ENCODE data around the gene DDX24.

DDX24 gene

DNA sequence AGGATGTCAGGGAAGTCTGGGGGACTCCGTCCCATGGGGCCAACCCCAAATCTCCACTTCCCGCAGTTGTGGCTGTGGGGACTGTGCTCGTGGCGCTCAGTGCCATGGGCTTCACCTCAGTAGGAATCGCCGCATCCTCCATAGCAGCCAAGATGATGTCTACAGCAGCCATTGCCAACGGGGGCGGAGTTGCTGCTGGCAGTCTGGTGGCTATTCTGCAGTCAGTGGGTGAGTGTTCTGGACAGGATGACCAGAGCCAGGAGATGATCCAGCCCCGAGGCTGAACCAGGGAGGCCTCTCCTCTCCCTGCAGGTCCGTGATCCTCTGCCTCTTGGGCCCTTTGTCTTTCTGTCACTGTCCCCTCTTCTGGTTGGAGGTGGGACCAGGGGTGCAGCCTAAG, 20.7 kb upstream of the DDX24 start:
- no peak overlapping the region for H3K4me3 ChIP-seq (ENCODE audit: low read depth, low read length)
- TF ChIP-seq, protein P1, sequence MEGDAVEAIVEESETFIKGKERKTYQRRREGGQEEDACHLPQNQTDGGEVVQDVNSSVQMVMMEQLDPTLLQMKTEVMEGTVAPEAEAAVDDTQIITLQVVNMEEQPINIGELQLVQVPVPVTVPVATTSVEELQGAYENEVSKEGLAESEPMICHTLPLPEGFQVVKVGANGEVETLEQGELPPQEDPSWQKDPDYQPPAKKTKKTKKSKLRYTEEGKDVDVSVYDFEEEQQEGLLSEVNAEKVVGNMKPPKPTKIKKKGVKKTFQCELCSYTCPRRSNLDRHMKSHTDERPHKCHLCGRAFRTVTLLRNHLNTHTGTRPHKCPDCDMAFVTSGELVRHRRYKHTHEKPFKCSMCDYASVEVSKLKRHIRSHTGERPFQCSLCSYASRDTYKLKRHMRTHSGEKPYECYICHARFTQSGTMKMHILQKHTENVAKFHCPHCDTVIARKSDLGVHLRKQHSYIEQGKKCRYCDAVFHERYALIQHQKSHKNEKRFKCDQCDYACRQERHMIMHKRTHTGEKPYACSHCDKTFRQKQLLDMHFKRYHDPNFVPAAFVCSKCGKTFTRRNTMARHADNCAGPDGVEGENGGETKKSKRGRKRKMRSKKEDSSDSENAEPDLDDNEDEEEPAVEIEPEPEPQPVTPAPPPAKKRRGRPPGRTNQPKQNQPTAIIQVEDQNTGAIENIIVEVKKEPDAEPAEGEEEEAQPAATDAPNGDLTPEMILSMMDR (IDR thresholded peaks at IDR 0.05; ENCODE audit: low read depth, low read length, missing control alignments): no peak
- in situ Hi-C loops (cut with HindIII; ENCODE audit: low sequenced_read_pairs): no loop called here
- DNase-seq (ENCODE audit: low read depth): no peak

DNA sequence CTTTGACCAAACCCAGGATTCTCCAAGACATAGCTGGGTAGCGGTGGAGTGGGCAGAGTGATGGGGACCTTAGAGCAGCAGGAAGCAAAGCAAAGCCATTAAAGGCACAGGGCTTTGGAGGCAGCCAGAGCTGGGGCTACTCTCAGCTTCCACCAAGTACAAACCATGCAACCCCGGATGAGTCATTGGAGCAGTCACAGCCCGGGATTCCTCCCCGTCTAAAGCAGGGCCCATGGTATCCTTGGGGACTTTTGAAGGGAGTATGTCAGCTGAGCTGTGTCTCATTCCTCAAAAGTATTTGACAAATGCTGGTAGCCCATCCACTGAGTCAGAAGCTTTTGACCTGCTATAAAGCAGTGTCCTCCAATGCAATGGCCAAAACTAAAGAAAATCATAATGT, 19.8 kb upstream of the DDX24 start:
- TF ChIP-seq, protein P1 (IDR thresholded peaks at IDR 0.05; ENCODE audit: low read depth, low read length, missing control alignments): no peak
- in situ Hi-C loops (cut with HindIII; ENCODE audit: low sequenced_read_pairs): no loop called here
- no peak for DNase-seq (ENCODE audit: low read depth)
- no peak overlapping the region for H3K4me3 ChIP-seq (ENCODE audit: low read depth, low read length)

DNA sequence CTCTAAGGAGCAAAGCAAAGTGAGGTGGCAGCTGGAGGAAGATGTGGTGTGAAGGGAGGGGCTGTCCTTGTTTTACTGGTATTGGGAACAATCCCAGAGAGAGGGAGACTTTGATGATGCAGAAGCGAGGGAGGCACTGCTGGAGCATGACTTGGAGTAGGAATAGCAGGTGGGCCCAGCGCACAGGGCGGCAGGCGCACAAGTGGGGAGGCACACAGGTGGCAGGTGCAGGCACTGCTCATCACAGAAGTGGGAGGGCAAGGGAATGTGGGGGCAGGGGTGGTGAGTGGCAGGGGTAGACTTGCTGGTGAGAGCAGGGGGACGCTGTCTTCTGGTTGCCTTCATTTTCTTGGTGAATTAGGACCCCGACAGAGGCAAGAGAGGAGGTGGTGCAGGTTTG, 18.0 kb upstream of the DDX24 start:
- in situ Hi-C loops (cut with HindIII; ENCODE audit: low sequenced_read_pairs): no loop called here

DNA sequence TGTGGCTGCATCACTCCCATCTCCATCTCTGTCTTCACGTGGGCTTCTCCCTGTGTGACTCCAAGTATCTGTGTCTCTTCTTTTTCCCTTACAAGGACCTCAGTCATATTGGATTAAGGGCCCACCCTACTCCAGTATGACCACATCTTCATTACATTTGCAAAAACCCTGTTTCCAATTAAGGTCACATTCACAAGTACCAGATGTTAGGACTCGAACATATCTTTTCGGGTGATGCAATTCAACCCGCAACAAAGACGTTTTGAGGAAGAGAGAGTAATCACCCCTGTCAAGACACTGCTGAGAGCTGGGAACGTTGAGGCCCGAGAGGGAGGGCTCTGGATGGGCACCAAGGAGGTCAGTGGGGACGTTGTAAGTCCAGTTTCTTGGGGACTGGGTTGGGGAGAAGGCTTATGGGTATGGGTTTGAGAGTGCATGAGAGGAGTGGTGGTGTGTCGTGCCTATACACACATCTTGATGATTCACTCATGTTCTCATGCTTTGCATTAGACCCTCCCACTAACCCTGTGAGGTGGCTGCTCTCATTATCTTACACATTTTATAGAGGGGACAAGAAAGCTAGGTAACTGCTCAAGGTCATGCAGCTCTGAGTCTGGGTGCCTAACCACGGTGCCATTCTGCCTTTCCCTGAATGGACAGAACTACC, 17.5 kb upstream of the DDX24 start:
- TF ChIP-seq, protein P1 (IDR thresholded peaks at IDR 0.05; ENCODE audit: low read depth, low read length, missing control alignments): no peak
- H3K4me3 ChIP-seq (ENCODE audit: low read depth, low read length): no peak overlapping the region
- in situ Hi-C loops (cut with HindIII; ENCODE audit: low sequenced_read_pairs): no loop called here
- no peak for DNase-seq (ENCODE audit: low read depth)

More for the DNA sequence above, 18.0 kb upstream of the DDX24 start:
- no peak overlapping the region for H3K4me3 ChIP-seq (ENCODE audit: low read depth, low read length)
- DNase-seq (ENCODE audit: low read depth): no peak
- TF ChIP-seq, protein P1 (IDR thresholded peaks at IDR 0.05; ENCODE audit: low read depth, low read length, missing control alignments): no peak

DNA sequence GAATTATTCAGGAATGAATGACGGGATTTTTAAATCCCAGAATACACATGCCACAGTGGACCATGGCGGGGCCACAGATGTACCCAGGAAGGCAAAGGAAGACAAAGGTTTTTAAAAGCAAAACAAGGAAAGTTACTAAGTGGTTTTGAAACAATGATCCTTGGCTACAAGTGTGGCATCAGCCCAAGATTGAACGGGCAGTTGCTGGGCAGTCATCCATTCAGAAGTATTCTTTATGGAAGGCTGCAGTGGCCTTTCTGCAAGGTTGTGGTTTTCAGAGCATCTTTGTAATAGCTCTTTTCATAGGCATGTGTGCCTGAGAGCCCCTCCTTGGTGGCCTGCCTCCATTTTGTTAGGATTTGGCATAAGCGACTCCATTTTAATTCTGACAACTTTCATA, 16.1 kb upstream of the DDX24 start:
- in situ Hi-C loops (cut with HindIII; ENCODE audit: low sequenced_read_pairs): no loop called here
- no peak overlapping the region for H3K4me3 ChIP-seq (ENCODE audit: low read depth, low read length)
- TF ChIP-seq, protein P1 (IDR thresholded peaks at IDR 0.05; ENCODE audit: low read depth, low read length, missing control alignments): no peak
- DNase-seq (ENCODE audit: low read depth): no peak

DNA sequence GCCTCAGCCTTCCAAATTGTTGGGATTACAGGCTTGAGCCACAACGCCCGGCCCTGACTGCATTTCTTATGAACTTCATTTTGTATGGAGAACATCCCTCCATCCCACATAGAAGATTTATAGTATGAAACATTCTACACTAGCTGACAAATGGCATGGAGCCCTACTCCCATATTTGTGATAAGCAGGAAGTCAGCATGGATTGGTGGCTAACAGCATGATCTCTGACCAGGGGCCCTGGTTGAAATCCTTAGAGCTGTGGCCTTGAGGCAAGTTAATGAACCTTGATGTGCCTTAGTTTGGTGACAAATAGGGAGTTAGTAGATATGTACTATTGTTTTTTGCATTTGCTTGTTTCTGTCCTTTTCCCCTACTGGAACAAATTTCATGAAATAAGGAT, 12.4 kb upstream of the DDX24 start:
- TF ChIP-seq, protein P1 (IDR thresholded peaks at IDR 0.05; ENCODE audit: low read depth, low read length, missing control alignments): no peak
- no peak overlapping the region for H3K4me3 ChIP-seq (ENCODE audit: low read depth, low read length)
- in situ Hi-C loops (cut with HindIII; ENCODE audit: low sequenced_read_pairs): no loop called here
- no peak for DNase-seq (ENCODE audit: low read depth)
